NCI-H460 (cell line): ENCODE measurements around the gene RBM38. TPM values are rescaled to one million over a fixed set of nuclear protein-coding genes. Genes with fewer than 3 reads are reported as not detected.
"Not testable (repeated sequence)": the region's sequence is repeated elsewhere in the genome, so short reads cannot be mapped to it uniquely, and the experiment has no call there.

Experiments used
- DNase-seq: peaks from one replicate; pipeline ENCODE4 v3.0.0-alpha.2; 2016; ENCODE audit warnings: low read depth; ENCODE audit errors: extremely low read depth
- polyA plus RNA-seq: library from polyadenylated mRNA; depleted of rRNA; stranded (reverse); fragments of >200 nt; gene quantifications from 2 replicates; pipeline ENCODE4 v1.2.3, GENCODE V29; 2014; cell fraction: nucleus; rRNA removed
- total RNA-seq: library from RNA; depleted of rRNA; stranded (reverse); fragments of >200 nt; shearing (Covaris generic); gene quantifications from 2 replicates; pipeline ENCODE4 v1.2.3, GENCODE V29; 2014; rRNA removed

RBM38 gene
- 18.2 and 20.6 TPM in 2 replicates for total RNA-seq
- polyA plus RNA-seq, result 14.6 and 26.2 TPM in 2 replicates

GRCh38 chr20:57390604-57391438 is at the start of gene RBM38:
TSS of gene RBM38 (plus strand) at chr20:57391396. CDS start at chr20:57391582, 186 bp downstream.
- peak; percentile 61 for DNase-seq

DNA sequence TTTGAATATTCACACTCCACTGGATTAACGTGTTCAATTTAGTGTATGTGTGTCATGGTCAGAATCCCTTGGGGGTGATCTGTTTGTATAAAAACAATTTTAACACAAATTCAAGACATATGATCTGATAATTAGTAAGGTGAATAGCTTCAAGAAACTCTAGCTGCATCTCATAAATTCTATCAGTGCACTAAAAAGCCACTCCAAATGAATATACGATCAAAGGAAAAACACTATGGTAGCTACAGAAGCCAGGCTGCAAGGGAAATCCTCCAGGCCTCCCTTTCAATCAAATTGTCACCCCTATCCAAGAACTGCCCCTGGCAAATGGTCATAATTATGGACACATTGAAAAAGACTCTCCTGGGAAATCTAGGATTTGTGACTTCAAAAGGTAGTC is 49.5 kb upstream of the RBM38 start:
- no peak for DNase-seq

DNA sequence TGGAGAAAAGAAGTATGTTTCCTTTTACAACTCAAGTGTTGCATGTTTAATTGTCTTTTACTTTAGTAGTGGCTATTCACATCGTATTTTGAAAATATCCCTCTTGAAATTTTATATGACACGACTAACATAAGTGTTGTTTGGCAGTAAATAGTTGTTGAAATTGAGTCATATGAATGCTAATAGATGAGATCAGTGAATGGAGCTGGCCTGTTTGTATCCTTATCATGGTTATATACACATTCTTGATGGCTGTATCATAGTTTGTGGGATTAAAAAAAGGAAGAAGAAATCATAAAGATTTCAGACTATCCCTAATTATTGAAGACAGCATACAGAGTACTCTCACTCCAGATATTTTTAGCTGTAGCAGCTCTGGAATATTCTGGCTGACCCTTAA is 48.4 kb upstream of the RBM38 start:
- no peak for DNase-seq

DNA sequence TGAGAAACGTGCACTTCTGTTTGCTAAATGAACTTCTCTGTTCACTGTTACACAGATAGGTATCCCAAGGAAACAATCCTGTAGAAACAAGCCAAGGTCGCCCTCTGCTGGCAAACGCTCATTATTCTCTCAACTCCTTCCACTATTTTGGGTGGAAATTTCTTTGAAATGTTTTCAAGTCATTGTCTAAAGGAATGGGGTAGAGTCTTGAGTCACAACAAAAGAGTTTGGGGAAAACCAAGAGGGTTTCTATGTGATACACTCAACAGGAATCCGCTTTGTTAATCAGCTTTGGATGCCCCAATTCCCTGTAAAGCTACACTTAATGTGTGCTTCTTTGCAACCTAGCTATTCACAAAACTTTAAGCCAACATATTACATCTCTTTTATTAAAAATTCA is 44.7 kb upstream of the RBM38 start:
- DNase-seq, result peak; percentile 55

GRCh38 chr20:57347393-57347792 is 43.8 kb upstream of the RBM38 start:
- DNase-seq, result no peak

DNA sequence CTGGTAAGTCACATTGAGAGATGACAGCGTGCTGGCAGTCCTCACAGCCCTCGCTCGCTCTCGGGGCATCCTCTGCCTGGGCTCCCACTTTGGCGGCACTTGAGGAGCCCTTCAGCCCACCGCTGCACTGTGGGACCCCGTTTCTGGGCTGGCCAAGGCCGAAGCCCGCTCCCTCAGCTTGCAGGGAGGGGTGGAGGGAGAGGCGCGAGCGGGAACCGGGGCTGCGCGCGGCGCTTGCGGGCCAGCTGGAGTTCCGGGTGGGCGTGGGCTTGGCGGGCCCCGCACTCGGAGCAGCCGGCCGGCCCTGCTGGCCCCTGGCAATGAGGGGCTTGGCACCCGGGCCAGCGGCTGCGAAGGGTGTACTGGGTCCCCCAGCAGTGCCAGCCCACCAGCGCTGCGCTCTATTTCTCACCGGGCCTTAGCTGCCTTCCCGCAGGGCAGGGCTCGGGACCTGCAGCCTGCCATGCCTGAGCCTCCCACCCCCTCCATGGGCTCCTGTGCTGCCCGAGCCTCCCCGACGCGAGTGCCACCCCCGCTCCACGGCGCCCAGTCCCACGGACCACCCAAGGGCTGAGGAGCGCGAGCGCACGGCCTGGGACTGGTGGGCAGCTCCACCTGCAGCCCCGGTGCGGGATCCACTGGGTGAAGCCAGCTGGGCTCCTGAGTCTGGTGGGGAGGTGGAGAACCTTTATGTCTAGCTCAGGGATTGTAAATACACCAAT is 42.8 kb upstream of the RBM38 start:
- not testable (repeated sequence) for DNase-seq

GRCh38 chr20:57348922-57349574 is 42.1 kb upstream of the RBM38 start:
- DNase-seq, result not testable (repeated sequence)

DNA sequence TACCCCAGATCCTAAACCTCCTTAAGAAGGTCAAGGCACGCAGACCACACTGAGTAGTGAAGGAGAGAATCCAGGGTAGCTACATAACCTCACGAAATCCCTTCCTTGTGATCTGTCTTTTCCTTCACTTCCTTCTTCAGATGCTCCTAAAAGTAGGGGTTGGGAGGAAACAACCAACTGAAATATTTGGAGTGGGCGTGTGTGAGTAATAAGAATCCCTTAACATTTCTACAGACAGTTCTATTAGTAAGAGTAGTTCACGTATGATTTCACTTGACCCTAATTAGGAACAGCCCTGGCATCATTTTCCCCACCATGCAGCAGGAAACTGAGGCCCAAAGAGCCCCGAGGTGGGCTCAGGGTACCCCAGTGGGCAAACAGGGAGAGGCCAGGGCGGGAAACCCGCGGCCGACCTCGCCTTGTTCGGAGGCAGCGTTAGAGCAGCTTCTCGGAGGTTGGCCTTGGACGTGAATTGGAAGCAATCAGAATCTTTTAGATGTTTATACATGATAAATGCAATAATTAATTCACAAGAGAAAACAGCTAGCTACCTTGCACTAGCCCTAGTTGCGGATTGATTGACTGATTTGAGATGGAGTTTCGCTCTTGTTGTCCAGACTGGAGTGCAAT is 41.0 kb upstream of the RBM38 start:
- DNase-seq, result no peak

DNA sequence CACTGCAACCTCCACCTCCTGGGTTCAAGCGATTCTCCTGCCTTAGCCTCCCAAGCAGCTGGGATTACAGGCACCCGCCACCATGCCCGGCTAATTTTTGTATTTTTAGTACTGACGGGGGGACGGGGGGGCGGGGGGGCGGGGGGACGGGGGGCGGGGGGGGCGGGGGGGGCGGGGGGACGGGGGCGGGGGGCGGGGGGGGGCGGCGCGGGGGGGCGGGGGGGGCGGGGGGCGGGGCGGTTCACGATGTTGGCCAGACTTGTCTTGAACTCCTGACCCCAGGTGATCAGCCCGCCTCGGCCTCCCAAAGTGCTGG is 40.5 kb upstream of the RBM38 start:
- DNase-seq, result not testable (repeated sequence)

DNA sequence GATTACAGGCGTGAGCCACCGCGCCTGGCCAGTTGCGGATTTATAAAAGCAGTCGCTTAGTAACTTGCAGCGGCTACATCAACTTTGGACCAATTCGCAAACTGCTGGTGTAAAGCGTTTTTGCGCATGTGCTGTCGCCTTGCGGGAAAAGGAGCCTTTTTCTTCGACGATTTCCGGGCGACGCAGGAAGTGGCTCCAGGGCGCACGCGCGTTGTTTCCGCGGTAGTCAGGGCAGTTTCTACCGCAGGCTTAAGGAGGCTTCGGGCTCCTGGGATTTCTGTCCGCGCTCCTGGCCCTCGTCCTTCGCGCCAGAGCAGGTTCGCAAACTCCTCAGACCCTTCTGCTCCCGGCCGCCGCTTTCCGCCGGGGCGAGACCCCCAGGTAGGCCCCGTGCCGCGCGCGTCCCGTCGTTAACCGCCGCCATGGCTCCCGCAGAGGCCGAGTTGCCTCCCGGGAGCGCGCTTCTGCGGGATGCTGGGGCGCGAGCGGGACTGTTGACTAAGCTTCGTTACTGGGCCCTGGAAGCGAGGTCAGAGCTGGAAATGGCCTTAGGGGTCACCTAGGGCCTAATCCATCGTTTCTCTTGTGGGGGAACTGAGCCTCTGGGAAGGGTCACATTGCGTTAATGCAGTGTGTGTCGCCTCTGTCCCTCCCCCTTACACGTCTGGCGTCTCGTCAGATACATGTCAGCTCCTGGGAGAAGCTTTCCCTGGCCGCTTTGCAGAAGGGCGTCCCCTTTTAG is 40.0 kb upstream of the RBM38 start, which contains the start of gene RAE1:
Gene RAE1 (plus strand): TSS at position 214 of the 742 bp plus-strand sequence. CDS start 2,784 bp downstream, outside the sequence.
- DNase-seq, result peak; percentile 89

GRCh38 chr20:57352305-57352704 is 38.9 kb upstream of the RBM38 start:
- no peak for DNase-seq

DNA sequence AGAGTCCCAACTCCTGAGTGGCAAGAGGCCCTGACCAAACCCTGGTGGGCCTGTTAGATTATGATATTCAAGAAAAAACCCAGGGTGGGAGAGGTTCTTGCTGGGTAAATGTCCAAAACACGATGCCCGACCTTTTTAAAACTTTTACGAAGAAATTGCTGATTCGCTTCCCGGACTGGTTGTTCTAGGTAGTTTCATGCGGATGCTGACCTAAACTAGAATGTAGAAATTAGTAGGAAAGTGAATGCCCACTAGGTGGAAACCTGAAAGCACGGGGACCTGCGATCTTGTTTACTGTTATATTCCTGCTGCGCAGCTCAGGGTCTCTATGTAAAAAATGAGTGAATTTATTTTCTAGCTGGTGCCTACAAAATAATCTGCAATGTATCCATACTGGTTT is 37.8 kb upstream of the RBM38 start:
- DNase-seq, result no peak

- no peak for DNase-seq
Measured at GRCh38 chr20:57361517-57361916, 29.7 kb upstream of the RBM38 start.

DNA sequence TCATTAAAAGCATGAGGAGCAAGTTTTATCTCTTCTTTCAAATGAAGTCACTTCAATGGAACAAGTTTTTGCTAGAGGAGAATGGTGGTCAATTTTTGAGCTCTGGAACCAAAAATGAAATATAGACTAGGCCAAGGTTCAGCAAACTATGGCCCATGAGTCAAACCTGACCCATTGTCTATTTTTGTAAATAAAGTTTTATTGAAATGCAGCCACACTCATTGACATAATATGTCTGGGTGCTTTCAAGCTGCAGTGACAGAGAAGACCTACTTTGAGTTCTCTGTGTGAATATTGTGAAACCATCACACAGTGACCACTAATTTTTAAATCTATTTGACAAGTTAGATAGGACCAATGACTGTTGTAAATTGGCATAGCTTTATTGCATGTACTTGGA is 26.7 kb upstream of the RBM38 start:
- DNase-seq, result no peak

- DNase-seq, result no peak
Measured at GRCh38 chr20:57369596-57369995, 21.6 kb upstream of the RBM38 start.

DNA sequence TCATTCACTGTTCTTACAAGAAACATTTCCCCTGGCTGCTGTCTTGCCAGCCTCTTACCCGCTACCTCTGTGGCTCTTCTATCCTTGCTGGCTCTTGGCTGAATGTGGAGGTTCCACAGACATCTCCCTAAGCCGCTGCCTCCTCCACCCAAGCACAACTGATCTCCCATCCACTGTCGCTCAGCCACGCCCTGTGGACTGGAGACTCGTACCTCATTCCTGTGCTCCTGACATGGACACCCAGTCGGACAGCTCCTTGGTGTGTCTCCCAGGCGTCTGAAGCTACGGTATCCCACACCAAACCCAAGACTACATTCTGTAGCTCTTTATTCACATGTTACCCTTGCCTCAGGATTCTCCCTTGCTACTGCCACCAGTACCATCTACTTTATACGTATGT is 20.9 kb upstream of the RBM38 start:
- no peak for DNase-seq

GRCh38 chr20:57371363-57371762 is 19.8 kb upstream of the RBM38 start:
- DNase-seq, result no peak

GRCh38 chr20:57372157-57372556 is 19.0 kb upstream of the RBM38 start:
- no peak for DNase-seq

DNA sequence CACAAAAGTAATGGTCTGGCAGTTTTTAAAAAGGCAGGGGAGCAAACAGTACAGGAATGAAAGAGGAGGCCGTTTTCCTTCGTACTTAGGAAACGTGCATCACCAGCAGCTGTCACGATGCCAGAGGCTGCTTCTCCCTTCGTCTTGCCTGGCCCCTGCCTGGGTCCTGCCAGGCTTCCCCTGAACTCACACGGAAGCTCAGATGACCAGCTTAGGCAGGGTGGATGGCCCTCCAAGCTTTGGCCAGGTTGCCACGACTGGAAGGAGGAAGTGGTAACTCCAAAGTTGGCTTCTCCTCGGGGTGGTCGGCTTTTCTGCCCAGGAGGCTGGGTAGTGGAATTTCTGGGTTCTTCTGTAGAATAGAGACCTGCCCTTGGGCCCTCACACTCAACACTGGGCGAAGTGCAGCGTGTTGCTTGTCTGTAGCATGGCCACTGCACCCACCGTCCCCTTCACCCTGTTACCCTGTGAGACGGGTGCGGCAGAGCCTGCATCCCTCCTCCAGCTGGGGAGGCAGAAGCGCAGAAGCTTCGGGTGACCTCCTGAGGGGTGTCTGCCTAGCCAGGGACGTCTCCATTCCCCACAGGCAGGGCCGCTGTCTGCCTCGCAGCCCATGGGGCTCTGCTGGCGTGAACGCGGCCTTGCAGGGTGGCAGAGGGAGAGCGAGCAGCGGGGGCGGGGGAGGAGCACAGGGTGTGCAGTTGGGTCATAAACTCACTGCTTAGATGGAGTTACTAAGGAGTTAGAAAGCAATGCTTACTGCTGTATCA is 18.4 kb upstream of the RBM38 start:
- DNase-seq, result no peak
